K562 (cell line): ENCODE measurements around the gene FAM43B. TPM values are rescaled to one million over a fixed set of nuclear protein-coding genes. Genes with fewer than 3 reads are reported as not detected.

ENCODE experiments used
- HDAC8 ChIP-seq: fragments of 450-650 bp; IDR thresholded peaks from 2 replicates; pipeline ENCODE4 v1.6.1; 2016; ENCODE audit warnings: mild to moderate bottlenecking, missing genetic modification characterization, moderate library complexity, missing compliant biosample characterization
- HEY1 ChIP-seq: fragments of 250-450 bp; sonication (Bioruptor Pico); IDR thresholded peaks from 2 replicates; pipeline ENCODE4 v1.5.0; 2020; ENCODE audit warnings: mild to moderate bottlenecking, moderate library complexity, borderline replicate concordance
- MCM3 ChIP-seq: fragments of 450-650 bp; IDR thresholded peaks from 2 replicates; pipeline ENCODE4 v1.6.1; 2016
- MIER1 ChIP-seq: fragments of 450-650 bp; IDR thresholded peaks from 2 replicates; pipeline ENCODE4 v1.6.1; 2016; ENCODE audit warnings: antibody characterized with exemption, mild to moderate bottlenecking, low read depth
- NFXL1 ChIP-seq: fragments of 450-650 bp; formaldehyde crosslinking; IDR thresholded peaks from 2 replicates; pipeline ENCODE4 v1.4.0; 2021; ENCODE audit warnings: mild to moderate bottlenecking
- SIN3A ChIP-seq, 2 experiments: fragments of 150-350 bp in 1 of 2; IDR thresholded peaks; 2 replicates each; pipeline ENCODE4 v1.6.1; 2011 to 2016; ENCODE audit warnings: borderline replicate concordance in 2 of 2, low read depth in 2 of 2, low read length in 2 of 2, mild to moderate bottlenecking in 2 of 2, moderate library complexity in 2 of 2; ENCODE audit not compliant: control insufficient read depth in 1 of 2
- SNIP1 ChIP-seq: fragments of 450-650 bp; IDR thresholded peaks from 2 replicates; pipeline ENCODE4 v1.7.1; 2017; ENCODE audit warnings: low read depth, mild to moderate bottlenecking
- SP2 ChIP-seq: IDR thresholded peaks from 2 replicates; pipeline ENCODE4 v1.6.1; 2011; ENCODE audit warnings: mild to moderate bottlenecking, low read depth, low read length, moderate library complexity; ENCODE audit not compliant: poor library complexity, severe bottlenecking; ENCODE audit errors: extremely low read depth
- TFAM ChIP-seq: fragments of 250-450 bp; sonication (Bioruptor Pico); conservative IDR thresholded peaks from 2 replicates; pipeline ENCODE4 v1.5.0; 2021; ENCODE audit warnings: mild to moderate bottlenecking, moderate library complexity
- XRCC5 ChIP-seq: fragments of 200-400 bp; formaldehyde crosslinking; IDR thresholded peaks from 2 replicates; pipeline ENCODE4 v1.6.1; 2017; ENCODE audit warnings: low read depth, mild to moderate bottlenecking, low read length
- ZBTB1 ChIP-seq: sonication (generic); formaldehyde crosslinking; IDR thresholded peaks from 2 replicates; pipeline ENCODE4 v1.8.1; 2023; ENCODE audit warnings: missing genetic modification reagents, low read depth, mild to moderate bottlenecking, borderline replicate concordance
- ZNF217 ChIP-seq: sonication (generic); formaldehyde crosslinking; IDR thresholded peaks from 2 replicates; pipeline ENCODE4 v1.8.0; 2022; ENCODE audit warnings: mild to moderate bottlenecking, missing genetic modification reagents
- ZNF224 ChIP-seq: sonication (generic); formaldehyde crosslinking; IDR thresholded peaks from 2 replicates; pipeline ENCODE4 v1.8.0; 2022; ENCODE audit warnings: mild to moderate bottlenecking, missing genetic modification reagents
- ZNF23 ChIP-seq: fragments of 250-450 bp; sonication (Bioruptor Pico); IDR thresholded peaks from 2 replicates; pipeline ENCODE4 v1.4.0; 2020; ENCODE audit warnings: mild to moderate bottlenecking
- ZNF384 ChIP-seq: IDR thresholded peaks from 2 replicates; pipeline ENCODE4 v1.6.1; 2012; ENCODE audit warnings: low read depth, low read length, improper control_type of control experiment
- polyA plus RNA-seq, 8 experiments: library from polyadenylated mRNA; depleted of rRNA in 4 of 8; stranded (reverse) in 5 of 8; unstranded in 3 of 8; fragments of >200 nt; fragmentation: Nextera tagmentation in 2 of 8; fragmentation: Illumina TruSeq in 1 of 8; extraction: Ambion mirVana in 2 of 8; extraction: Trizol in 1 of 8; gene quantifications; 2 replicates each; pipeline versions ENCODE4 v1.2.1 to v1.2.3, GENCODE V29; 2011 to 2014; ENCODE audit warnings: inconsistent platforms in 1 of 8, missing spikeins in 1 of 8
- total RNA-seq, 7 experiments: library from RNA; depleted of rRNA in 6 of 7; stranded (reverse); fragments of >200 nt in 6 of 7; fragmentation: Illumina TruSeq in 2 of 7; extraction: Trizol in 2 of 7; gene quantifications; 2 replicates each; pipeline versions ENCODE4 v1.2.1 to v1.2.3, GENCODE V29; 2011 to 2021; ENCODE audit warnings: low replicate concordance in 1 of 7
- TF ChIP-seq, protein P1 (sequence below): fragments of 200-800 bp; sonication (Bioruptor generic); IDR thresholded peaks from 2 replicates; pipeline ENCODE4 v1.6.1; 2016; ENCODE audit warnings: missing genetic modification characterization, missing compliant biosample characterization
- TF ChIP-seq, protein P2 (sequence below): fragments of 450-650 bp; IDR thresholded peaks from 2 replicates; pipeline ENCODE4 v1.6.1; 2017; ENCODE audit warnings: antibody characterized with exemption
- TF ChIP-seq, protein P3 (sequence below): fragments of 250-450 bp; sonication (Bioruptor Pico); IDR thresholded peaks from 2 replicates; pipeline ENCODE4 v1.5.0; 2021

Gene FAM43B
- total and polyA plus RNA-seq, 9 of the 15 experiments (the other 6 are each of a cell fraction or from before 2014, with no cell fraction given), result not detected

DNA sequence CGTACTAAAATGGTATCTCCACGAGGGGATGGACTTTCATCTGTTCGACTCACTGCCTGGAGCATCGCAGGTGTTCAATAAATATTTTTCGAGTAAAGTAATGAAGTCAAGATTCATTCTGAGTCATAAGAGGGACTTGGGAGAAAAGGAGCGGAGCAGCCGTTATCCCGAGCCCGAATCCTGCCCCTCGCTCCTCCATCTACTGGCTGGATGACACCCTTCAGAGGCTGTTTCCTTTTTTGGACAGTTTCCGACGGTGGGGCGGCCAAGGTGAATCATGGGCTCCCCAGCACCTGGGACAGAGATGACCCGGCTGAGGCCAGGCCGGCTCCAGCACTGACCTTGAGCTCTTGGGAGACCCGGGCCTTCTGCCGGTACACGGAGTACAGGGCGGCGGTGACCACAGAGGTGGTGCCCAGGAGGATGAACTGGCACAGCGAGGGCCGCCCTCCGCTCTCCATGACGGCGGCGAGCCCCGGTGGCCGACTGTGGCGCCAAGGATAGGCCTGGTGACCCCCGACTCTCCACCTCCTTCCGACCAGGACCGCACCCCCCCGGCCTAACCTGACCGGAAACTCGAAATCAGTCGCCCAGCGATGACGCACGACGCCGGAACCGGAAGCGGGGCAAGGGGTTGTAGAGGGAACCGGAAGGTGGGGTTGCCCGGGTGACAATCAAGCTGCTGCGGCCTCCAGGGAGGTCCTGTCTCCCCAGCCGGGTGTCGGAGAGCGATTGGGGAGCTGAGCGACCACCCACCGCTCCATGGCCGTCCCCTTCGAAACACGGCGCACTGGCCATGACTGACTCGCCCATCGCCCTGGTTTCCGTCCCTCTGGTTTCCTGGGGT lies 44.6 kb upstream of the FAM43B start, which contains the start of gene MUL1 (continued):
- TF ChIP-seq, protein P1, sequence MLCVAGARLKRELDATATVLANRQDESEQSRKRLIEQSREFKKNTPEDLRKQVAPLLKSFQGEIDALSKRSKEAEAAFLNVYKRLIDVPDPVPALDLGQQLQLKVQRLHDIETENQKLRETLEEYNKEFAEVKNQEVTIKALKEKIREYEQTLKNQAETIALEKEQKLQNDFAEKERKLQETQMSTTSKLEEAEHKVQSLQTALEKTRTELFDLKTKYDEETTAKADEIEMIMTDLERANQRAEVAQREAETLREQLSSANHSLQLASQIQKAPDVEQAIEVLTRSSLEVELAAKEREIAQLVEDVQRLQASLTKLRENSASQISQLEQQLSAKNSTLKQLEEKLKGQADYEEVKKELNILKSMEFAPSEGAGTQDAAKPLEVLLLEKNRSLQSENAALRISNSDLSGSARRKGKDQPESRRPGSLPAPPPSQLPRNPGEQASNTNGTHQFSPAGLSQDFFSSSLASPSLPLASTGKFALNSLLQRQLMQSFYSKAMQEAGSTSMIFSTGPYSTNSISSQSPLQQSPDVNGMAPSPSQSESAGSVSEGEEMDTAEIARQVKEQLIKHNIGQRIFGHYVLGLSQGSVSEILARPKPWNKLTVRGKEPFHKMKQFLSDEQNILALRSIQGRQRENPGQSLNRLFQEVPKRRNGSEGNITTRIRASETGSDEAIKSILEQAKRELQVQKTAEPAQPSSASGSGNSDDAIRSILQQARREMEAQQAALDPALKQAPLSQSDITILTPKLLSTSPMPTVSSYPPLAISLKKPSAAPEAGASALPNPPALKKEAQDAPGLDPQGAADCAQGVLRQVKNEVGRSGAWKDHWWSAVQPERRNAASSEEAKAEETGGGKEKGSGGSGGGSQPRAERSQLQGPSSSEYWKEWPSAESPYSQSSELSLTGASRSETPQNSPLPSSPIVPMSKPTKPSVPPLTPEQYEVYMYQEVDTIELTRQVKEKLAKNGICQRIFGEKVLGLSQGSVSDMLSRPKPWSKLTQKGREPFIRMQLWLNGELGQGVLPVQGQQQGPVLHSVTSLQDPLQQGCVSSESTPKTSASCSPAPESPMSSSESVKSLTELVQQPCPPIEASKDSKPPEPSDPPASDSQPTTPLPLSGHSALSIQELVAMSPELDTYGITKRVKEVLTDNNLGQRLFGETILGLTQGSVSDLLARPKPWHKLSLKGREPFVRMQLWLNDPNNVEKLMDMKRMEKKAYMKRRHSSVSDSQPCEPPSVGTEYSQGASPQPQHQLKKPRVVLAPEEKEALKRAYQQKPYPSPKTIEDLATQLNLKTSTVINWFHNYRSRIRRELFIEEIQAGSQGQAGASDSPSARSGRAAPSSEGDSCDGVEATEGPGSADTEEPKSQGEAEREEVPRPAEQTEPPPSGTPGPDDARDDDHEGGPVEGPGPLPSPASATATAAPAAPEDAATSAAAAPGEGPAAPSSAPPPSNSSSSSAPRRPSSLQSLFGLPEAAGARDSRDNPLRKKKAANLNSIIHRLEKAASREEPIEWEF, result no peak
- TF ChIP-seq MCM3 (no peak), NFXL1 (CRISPR knock-in tag) (no peak), ZNF23 (no peak), HDAC8 (tag) (no peak), XRCC5 (0 out of 2 replicates have a peak, but pooled peaks have one; percentile 22), ZNF224 (CRISPR knock-in tag) (no peak), ZNF217 (CRISPR knock-in tag) (no peak), SNIP1 (no peak), TFAM (CRISPR knock-in tag) (no peak), ZNF384 (no peak), HEY1 (CRISPR knock-in tag) (no peak), ZBTB1 (no peak), MIER1 (no peak), SIN3A (IDR thresholded peaks at IDR 0.05; ENCODE audit: borderline replicate concordance in 2 of 2, control insufficient read depth in 1 of 2, low read depth in 2 of 2, low read length in 2 of 2) (peak; percentile 91 to 93; a peak in 2 of 4 replicates), SP2 (no peak)
- TF ChIP-seq, protein P2, sequence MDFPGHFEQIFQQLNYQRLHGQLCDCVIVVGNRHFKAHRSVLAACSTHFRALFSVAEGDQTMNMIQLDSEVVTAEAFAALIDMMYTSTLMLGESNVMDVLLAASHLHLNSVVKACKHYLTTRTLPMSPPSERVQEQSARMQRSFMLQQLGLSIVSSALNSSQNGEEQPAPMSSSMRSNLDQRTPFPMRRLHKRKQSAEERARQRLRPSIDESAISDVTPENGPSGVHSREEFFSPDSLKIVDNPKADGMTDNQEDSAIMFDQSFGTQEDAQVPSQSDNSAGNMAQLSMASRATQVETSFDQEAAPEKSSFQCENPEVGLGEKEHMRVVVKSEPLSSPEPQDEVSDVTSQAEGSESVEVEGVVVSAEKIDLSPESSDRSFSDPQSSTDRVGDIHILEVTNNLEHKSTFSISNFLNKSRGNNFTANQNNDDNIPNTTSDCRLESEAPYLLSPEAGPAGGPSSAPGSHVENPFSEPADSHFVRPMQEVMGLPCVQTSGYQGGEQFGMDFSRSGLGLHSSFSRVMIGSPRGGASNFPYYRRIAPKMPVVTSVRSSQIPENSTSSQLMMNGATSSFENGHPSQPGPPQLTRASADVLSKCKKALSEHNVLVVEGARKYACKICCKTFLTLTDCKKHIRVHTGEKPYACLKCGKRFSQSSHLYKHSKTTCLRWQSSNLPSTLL, result no peak
- TF ChIP-seq, protein P3, sequence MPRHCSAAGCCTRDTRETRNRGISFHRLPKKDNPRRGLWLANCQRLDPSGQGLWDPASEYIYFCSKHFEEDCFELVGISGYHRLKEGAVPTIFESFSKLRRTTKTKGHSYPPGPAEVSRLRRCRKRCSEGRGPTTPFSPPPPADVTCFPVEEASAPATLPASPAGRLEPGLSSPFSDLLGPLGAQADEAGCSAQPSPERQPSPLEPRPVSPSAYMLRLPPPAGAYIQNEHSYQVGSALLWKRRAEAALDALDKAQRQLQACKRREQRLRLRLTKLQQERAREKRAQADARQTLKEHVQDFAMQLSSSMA (CRISPR knock-in tag), result no peak
